ENCODE data around the gene CLDND2.

- TF ChIP-seq CTCF (conservative IDR thresholded peaks at IDR 0.05; ENCODE audit: low read depth, low read length) (no peak), MAFK (IDR thresholded peaks at IDR 0.05; ENCODE audit: low read depth, low read length) (no peak), RFX5 (IDR thresholded peaks at IDR 0.05; ENCODE audit: low read depth, low read length) (no peak), MAZ (IDR thresholded peaks at IDR 0.05; ENCODE audit: borderline replicate concordance, low read depth, low read length) (no peak), POLR2A (IDR thresholded peaks at IDR 0.05; ENCODE audit: low read depth, low read length) (no peak), USF2 (IDR thresholded peaks at IDR 0.05; ENCODE audit: low read depth, low read length) (no peak)
Measured at GRCh38 chr19:51387924-51388389, 19.2 kb upstream of the CLDND2 start, which contains the start of gene LIM2.
